ENCODE measurements around the gene CRELD1. TPM values are rescaled to one million over a fixed set of nuclear protein-coding genes. Genes with fewer than 3 reads are reported as not detected.

CRELD1 gene
- 8.1 to 15.6 TPM (median 13.7 TPM) in 5 replicates for total RNA-seq (2022; extraction: Qiagen RNA extraction; ENCODE audit: low read depth)

GRCh38 chr3:9933561-9934234 lies at the start of gene CRELD1:
Gene CRELD1 (plus strand): TSS chr3:9933834. CDS start chr3:9934439, 605 bp downstream.

GRCh38 chr3:9890249-9891071 lies 43.2 kb upstream of the CRELD1 start, which contains the start of gene JAGN1:
Gene JAGN1 (plus strand): TSS chr3:9890610. CDS start chr3:9890723, 113 bp downstream.

GRCh38 chr3:9902372-9903237 lies 31.0 kb upstream of the CRELD1 start, which contains the start of gene IL17RE:
Gene IL17RE (plus strand): TSS chr3:9902848. CDS start chr3:9902933, 85 bp downstream.

GRCh38 chr3:9916734-9917680 lies 16.6 kb upstream of the CRELD1 start, which contains the start of gene IL17RC:
Gene IL17RC (plus strand): TSS chr3:9917098. CDS start chr3:9917316, 218 bp downstream.

GRCh38 chr3:9951962-9952805 lies 18.6 kb downstream of the CRELD1 start, which contains the start of gene PRRT3:
Gene PRRT3 (minus strand): TSS chr3:9952408. CDS start chr3:9950115, 2,293 bp downstream.

Other genes with a start within 250 kb of the CRELD1 start
- 0.14 to 0.30 TPM (median 0.21 TPM) in 3 of 5 replicates, not detected in the others for gene CPNE9, start 230.0 kb upstream of the CRELD1 start, total RNA-seq (2022; extraction: Qiagen RNA extraction; ENCODE audit: low read depth)
- 14.5 to 19.9 TPM (median 18.9 TPM) in 5 replicates for gene BRPF1, start 202.1 kb upstream of the CRELD1 start, total RNA-seq (2022; extraction: Qiagen RNA extraction; ENCODE audit: low read depth)
- 14.0 to 20.5 TPM (median 18.5 TPM) in 5 replicates for gene OGG1, start 183.9 kb upstream of the CRELD1 start, total RNA-seq (2022; extraction: Qiagen RNA extraction; ENCODE audit: low read depth)
- gene CAMK1, start 163.9 kb upstream of the CRELD1 start, total RNA-seq (2022; extraction: Qiagen RNA extraction; ENCODE audit: low read depth) = 11.6 to 21.8 TPM (median 17.7 TPM) in 5 replicates
- 52.0 to 62.4 TPM (median 59.5 TPM) in 5 replicates for gene TADA3, start 141.4 kb upstream of the CRELD1 start, total RNA-seq (2022; extraction: Qiagen RNA extraction; ENCODE audit: low read depth)
- 142 to 221 TPM (median 156 TPM) in 5 replicates for gene ARPC4, start 140.8 kb upstream of the CRELD1 start, total RNA-seq (2022; extraction: Qiagen RNA extraction; ENCODE audit: low read depth)
- gene TTLL3, start 123.6 kb upstream of the CRELD1 start, total RNA-seq (2022; extraction: Qiagen RNA extraction; ENCODE audit: low read depth) = 5.3 to 8.0 TPM (median 6.6 TPM) in 5 replicates
- 36.5 to 61.4 TPM (median 53.3 TPM) in 5 replicates for gene RPUSD3, start 89.8 kb upstream of the CRELD1 start, total RNA-seq (2022; extraction: Qiagen RNA extraction; ENCODE audit: low read depth)
- gene CIDEC, start 53.6 kb upstream of the CRELD1 start, total RNA-seq (2022; extraction: Qiagen RNA extraction; ENCODE audit: low read depth) = 26.1 to 42.7 TPM (median 29.8 TPM) in 5 replicates
- gene JAGN1, start 43.2 kb upstream of the CRELD1 start, total RNA-seq (2022; extraction: Qiagen RNA extraction; ENCODE audit: low read depth) = 72.0 to 87.1 TPM (median 82.0 TPM) in 5 replicates
- gene IL17RE, start 31.0 kb upstream of the CRELD1 start, total RNA-seq (2022; extraction: Qiagen RNA extraction; ENCODE audit: low read depth) = 1.1 to 4.2 TPM (median 1.5 TPM) in 5 replicates
- gene IL17RC, start 16.7 kb upstream of the CRELD1 start, total RNA-seq (2022; extraction: Qiagen RNA extraction; ENCODE audit: low read depth) = 15.2 to 24.5 TPM (median 18.9 TPM) in 5 replicates
- gene PRRT3, start 18.6 kb downstream of the CRELD1 start, total RNA-seq (2022; extraction: Qiagen RNA extraction; ENCODE audit: low read depth) = 0.66 to 1.8 TPM (median 1.5 TPM) in 5 replicates
- 109 to 129 TPM (median 119 TPM) in 5 replicates for gene EMC3, start 53.0 kb downstream of the CRELD1 start, total RNA-seq (2022; extraction: Qiagen RNA extraction; ENCODE audit: low read depth)
- 18.3 to 24.5 TPM (median 19.5 TPM) in 5 replicates for gene FANCD2, start 92.6 kb downstream of the CRELD1 start, total RNA-seq (2022; extraction: Qiagen RNA extraction; ENCODE audit: low read depth)
- gene FANCD2OS, start 174.4 kb downstream of the CRELD1 start, total RNA-seq (2022; extraction: Qiagen RNA extraction; ENCODE audit: low read depth) = not detected in 5 replicates
- 168 to 188 TPM (median 174 TPM) in 5 replicates for gene BRK1, start 181.8 kb downstream of the CRELD1 start, total RNA-seq (2022; extraction: Qiagen RNA extraction; ENCODE audit: low read depth)
- gene VHL, start 207.9 kb downstream of the CRELD1 start, total RNA-seq (2022; extraction: Qiagen RNA extraction; ENCODE audit: low read depth) = 26.4 to 35.6 TPM (median 31.2 TPM) in 5 replicates
- gene IRAK2, start 231.1 kb downstream of the CRELD1 start, total RNA-seq (2022; extraction: Qiagen RNA extraction; ENCODE audit: low read depth) = 17.2 to 22.0 TPM (median 20.3 TPM) in 5 replicates